ENCODE results near the gene FOXD3. TPM values are rescaled to one million over a fixed set of nuclear protein-coding genes. Genes with fewer than 3 reads are reported as not detected.

FOXD3 gene
- total RNA-seq, 1 donor from 2014 or later = not detected

DNA sequence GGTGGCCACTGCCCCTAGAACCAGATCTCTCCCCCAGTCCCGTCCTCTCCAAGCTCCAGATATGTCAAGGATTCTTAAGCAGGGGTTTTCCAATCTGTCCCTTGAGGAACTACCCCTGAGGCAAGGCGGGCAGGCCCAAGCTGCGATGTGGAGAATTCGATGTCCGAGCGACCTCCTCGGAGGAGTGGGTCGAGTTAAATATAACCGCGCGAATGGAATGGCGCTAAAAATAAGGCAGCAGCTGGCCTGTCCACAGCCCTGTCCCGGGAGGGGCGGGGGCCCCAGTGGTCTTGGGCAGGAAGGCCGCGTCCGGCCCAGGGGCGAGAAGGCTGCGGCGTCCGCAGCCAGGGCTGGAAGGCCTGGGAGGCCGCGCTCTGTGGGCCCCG is 5.8 kb upstream of the FOXD3 start:
- peaks cover 14% of the 10 kb centered on the region for H3K9me3 Mint-ChIP-seq
- peaks cover 13% of the 10 kb centered on the region for H3K36me3 Mint-ChIP-seq (ENCODE audit: low read depth)
- H3K4me3 Mint-ChIP-seq (ENCODE audit: low read depth) = no peak overlapping the region
- H3K27me3 Mint-ChIP-seq (ENCODE audit: low read depth) = peaks cover 64% of the 10 kb centered on the region
- DNase-seq (ENCODE audit: low spot score) = no peak
- intact Hi-C loops (cut with micrococcal nuclease) = loop anchor here (5.0 kb wide), 1 partner anchor 931 kb away; no protein-coding TSS in a partner anchor
- peaks cover 20% of the 10 kb centered on the region for H3K4me1 Mint-ChIP-seq (ENCODE audit: low read depth)
- no peak overlapping the region for H3K27ac Mint-ChIP-seq

DNA sequence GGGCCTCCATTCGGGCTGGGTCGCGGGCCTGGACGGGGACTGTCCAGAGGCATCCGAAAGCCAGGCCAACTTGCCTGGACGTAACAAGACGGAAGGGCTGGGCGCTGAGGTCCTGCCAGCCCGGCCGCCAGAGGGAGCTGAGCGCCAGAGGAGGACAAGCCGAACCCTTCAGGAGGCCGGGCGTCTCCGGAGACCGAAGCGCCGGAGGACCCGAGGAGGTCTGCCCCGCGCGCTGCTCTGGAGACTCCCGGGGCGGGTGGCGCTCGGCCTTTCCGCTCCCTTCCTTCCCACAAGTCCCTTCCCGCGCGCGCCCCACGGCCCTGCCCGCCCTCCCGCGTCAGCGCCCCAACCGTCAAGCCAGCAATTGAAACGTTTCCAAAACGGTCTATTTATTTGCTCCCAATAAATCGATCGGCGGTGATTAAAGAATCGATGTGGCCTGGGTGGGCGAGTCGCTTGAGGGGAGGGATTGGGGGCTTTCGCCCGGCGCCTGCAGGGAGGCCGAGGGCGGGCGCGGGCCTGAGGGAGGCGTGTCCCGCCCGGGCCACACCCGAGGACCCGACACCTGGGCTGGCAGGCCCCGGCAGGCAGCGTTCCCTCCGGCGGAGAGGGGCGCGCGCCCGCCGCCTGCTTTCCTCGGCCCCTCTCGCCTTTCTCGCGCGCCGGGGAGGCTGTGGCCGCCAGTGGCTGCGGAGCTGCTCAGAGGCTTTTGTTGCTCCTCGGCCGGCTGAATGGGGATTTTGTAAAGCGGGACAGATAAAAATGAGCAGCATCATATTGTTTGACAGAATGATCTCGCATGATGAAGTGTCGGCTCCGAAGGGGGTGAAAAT is 5.2 kb upstream of the FOXD3 start:
- H3K27ac Mint-ChIP-seq = no peak overlapping the region
- H3K9me3 Mint-ChIP-seq = peaks cover 17% of the 10 kb centered on the region
- intact Hi-C loops (cut with micrococcal nuclease) = loop anchor here (1.0 to 5.0 kb wide), 2 partner anchors 10 to 930 kb away; no protein-coding TSS in a partner anchor
- H3K4me1 Mint-ChIP-seq (ENCODE audit: low read depth) = peaks cover 23% of the 10 kb centered on the region
- peaks cover 68% of the 10 kb centered on the region for H3K27me3 Mint-ChIP-seq (ENCODE audit: low read depth)
- DNase-seq (ENCODE audit: low spot score) = peak; percentile 48
- H3K4me3 Mint-ChIP-seq (ENCODE audit: low read depth) = peak overlapping the region; percentile 74
- peaks cover 16% of the 10 kb centered on the region for H3K36me3 Mint-ChIP-seq (ENCODE audit: low read depth)

DNA sequence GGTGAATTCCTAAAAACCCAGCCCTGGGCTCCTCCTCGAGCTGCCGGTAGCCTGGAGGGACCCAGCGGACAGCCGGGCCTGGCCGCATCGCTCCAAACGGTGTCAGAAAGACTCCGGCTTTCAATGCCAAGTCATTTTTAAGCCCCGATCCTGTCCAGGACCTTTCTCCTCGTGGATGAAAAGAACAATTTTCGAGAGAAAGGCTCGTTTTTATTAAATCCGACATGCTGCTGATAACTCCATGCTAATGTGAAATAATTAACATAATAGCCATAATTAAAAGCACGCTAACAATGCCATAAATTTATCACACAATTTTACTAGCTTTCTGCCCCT is 4.6 kb upstream of the FOXD3 start:
- H3K27me3 Mint-ChIP-seq (ENCODE audit: low read depth) = peaks cover 67% of the 10 kb centered on the region
- H3K9me3 Mint-ChIP-seq = peaks cover 17% of the 10 kb centered on the region
- H3K27ac Mint-ChIP-seq = no peak overlapping the region
- no peak for DNase-seq (ENCODE audit: low spot score)
- peaks cover 16% of the 10 kb centered on the region for H3K36me3 Mint-ChIP-seq (ENCODE audit: low read depth)
- intact Hi-C loops (cut with micrococcal nuclease) = loop anchor here (1.0 to 5.0 kb wide), 2 partner anchors 10 to 930 kb away; no protein-coding TSS in a partner anchor
- H3K4me3 Mint-ChIP-seq (ENCODE audit: low read depth) = peak overlapping the region; percentile 74
- peaks cover 24% of the 10 kb centered on the region for H3K4me1 Mint-ChIP-seq (ENCODE audit: low read depth)

DNA sequence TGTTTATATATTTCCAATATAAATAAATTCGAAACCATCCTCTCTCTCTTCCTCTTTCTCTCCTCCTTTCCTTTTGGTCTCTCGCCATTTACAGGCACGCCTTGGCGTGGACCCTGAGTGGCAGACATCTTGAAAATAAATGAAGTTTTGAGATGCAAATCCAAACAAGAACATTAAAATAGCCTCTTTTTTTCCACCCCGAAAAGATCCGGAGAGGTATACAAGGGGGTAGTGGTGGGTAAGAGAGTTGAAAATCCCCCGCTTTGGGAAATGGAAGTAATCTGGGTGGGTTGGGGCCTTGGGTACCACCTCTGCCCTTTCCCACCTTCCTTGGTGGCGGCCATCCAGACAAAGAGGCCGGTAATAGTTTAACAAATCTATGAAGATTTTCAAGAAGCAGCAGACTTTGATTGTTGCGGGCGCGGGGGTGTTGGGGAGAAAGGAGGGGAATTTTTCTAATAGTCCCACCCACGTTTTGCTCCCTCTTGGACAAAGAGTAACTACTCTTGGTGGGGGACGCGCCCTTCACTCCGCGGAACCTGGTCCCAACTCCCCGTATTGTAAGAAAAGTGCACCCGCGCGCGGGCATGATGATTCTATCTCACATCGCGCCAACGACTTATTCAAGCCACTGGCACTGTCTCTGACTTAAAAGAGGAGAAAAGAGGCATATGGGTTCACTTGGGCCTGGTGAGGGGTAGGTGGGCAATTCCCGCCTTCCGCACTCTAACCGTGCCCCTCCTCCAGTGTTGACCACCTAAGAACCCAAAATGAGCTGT is 4.0 kb upstream of the FOXD3 start:
- Mint-ChIP-seq H3K4me3 (ENCODE audit: low read depth) (peak overlapping the region; percentile 74), H3K36me3 (ENCODE audit: low read depth) (peaks cover 16% of the 10 kb centered on the region), H3K4me1 (ENCODE audit: low read depth) (peaks cover 24% of the 10 kb centered on the region), H3K9me3 (peaks cover 17% of the 10 kb centered on the region), H3K27ac (no peak overlapping the region), H3K27me3 (ENCODE audit: low read depth) (peaks cover 68% of the 10 kb centered on the region)
- intact Hi-C loops (cut with micrococcal nuclease) = loop anchor here (5.0 kb wide), 1 partner anchor 929 kb away; no protein-coding TSS in a partner anchor
- no peak for DNase-seq (ENCODE audit: low spot score)

DNA sequence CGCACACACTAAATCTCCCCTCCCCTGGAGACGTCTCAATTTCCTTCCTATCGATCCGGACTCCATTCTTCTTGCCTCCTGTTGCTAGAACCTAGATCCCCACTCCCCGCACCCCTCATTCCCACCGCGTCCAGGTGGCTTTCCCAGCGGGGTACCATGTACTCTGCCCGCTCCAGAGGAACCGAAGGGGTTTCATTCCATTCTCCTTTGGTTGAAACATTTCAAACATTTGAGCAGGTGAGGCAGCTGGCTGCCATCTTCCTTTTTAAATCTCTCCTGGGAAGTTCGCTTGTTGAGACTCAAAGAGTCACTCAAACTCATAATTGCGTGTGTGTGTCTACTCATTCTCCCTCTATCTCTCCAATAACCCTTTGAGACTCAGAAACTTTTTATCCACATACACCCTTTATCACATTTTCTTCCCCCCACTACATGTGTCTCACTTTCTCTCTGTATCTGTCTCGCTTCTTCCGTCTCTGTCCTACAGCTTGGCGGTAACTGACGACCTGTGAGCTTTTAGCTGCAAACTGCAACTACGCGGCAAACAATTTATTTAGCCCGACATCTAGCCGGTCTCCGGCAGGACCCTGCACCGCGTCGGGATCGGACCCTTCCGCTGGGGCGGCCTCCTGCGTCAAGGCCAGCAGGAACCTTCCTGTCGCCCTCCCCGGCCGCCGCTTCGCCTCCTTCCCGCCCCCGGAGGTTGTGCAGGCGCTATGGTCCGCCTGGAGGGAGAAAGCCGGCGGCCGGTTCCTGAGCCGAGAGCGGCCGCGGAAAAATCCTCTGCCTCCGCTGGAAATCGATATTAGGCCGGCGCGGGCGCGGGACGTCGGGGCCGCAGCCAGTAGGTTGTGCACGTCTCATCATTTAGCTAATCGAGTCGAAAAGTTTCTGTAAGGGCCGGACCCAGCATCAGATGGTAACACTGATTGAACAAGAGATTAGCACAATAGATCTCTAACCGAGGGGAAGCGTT is 3.0 kb upstream of the FOXD3 start:
- peaks cover 17% of the 10 kb centered on the region for H3K9me3 Mint-ChIP-seq
- intact Hi-C loops (cut with micrococcal nuclease) = loop anchor here (5.0 kb wide), 1 partner anchor 928 kb away; no protein-coding TSS in a partner anchor
- H3K4me3 Mint-ChIP-seq (ENCODE audit: low read depth) = peak overlapping the region; percentile 13
- no peak for DNase-seq (ENCODE audit: low spot score)
- peaks cover 64% of the 10 kb centered on the region for H3K27me3 Mint-ChIP-seq (ENCODE audit: low read depth)
- peak overlapping the region; percentile 22 for H3K27ac Mint-ChIP-seq
- H3K4me1 Mint-ChIP-seq (ENCODE audit: low read depth) = peaks cover 24% of the 10 kb centered on the region
- peaks cover 16% of the 10 kb centered on the region for H3K36me3 Mint-ChIP-seq (ENCODE audit: low read depth)

DNA sequence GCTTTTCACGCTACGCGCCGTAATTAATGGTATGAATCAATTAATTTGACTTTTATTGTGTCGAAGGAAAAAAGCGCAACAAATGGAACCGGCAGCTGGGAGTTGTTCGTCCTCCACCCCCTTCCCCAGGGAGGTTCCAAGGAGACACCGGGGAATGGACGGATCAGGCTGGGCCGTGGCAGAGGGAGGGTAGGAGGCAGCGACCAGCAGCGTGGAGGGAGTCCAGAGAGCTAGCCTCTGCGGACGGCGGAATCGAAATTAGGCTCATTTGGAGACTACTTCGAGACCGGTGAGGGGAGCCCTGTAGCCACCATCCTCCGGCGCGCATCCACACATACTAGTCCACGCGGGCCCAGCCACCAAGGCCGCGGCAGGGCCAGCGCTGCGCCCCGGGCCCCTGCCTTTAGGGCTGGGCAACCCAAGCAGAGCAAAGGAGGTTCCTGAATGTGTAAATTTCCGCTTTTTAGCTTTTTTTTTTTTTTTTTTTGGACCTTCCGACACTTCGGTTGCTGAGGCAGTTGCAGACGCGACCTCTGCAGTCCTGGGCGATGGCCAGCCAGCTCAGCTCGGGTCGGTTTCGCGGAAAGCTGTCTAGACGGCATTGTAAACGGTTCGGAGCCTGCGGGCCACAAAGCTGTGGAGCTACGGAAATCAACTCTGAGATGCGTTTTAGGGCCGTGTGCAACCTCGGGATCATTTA is 2.2 kb upstream of the FOXD3 start:
- no peak for DNase-seq (ENCODE audit: low spot score)
- Mint-ChIP-seq H3K9me3 (peaks cover 17% of the 10 kb centered on the region), H3K27me3 (ENCODE audit: low read depth) (peaks cover 65% of the 10 kb centered on the region), H3K36me3 (ENCODE audit: low read depth) (peaks cover 19% of the 10 kb centered on the region), H3K27ac (no peak overlapping the region), H3K4me1 (ENCODE audit: low read depth) (peaks cover 27% of the 10 kb centered on the region), H3K4me3 (ENCODE audit: low read depth) (no peak overlapping the region)
- intact Hi-C loops (cut with micrococcal nuclease) = no loop called here

DNA sequence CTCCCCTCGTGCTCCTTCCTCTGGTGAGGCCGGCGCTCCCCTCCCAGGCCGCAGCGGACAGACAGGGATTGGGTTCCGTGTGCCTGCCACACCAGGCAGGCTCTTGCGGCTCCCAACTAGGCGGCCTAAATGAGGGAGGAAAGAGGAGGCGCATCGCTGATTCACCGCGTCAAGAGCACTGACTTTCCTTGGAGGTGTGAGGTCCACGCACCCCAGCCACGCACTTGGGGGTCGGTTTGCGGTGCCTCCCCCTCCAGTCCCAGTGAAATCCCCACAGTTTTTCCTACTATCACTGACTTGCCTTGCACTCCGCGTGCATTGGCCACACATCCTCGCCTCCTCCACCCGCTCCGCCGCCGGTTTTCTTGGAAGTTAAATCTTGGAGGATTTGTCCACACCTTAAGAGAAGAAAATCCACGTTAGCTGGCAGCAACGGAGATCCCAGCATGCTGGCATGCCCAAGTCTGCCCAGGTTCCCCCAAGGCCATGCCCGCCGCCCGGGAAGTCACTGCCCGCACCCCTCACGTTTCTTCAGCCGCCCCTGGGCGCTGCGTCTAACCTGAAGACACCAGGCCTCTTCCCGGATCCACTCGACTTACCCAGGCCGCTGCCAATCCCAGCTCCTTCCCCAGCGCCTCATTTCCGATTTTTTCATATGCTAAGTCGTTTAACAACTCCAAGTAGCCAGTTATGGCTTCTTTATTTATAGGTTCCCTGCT is 1.1 kb upstream of the FOXD3 start:
- Mint-ChIP-seq H3K27ac (peak overlapping the region; percentile 55), H3K4me1 (ENCODE audit: low read depth) (peaks cover 28% of the 10 kb centered on the region), H3K4me3 (ENCODE audit: low read depth) (peak overlapping the region; percentile 71), H3K27me3 (ENCODE audit: low read depth) (peaks cover 67% of the 10 kb centered on the region), H3K36me3 (ENCODE audit: low read depth) (peaks cover 19% of the 10 kb centered on the region), H3K9me3 (peaks cover 17% of the 10 kb centered on the region)
- DNase-seq (ENCODE audit: low spot score) = no peak
- intact Hi-C loops (cut with micrococcal nuclease) = no loop called here

DNA sequence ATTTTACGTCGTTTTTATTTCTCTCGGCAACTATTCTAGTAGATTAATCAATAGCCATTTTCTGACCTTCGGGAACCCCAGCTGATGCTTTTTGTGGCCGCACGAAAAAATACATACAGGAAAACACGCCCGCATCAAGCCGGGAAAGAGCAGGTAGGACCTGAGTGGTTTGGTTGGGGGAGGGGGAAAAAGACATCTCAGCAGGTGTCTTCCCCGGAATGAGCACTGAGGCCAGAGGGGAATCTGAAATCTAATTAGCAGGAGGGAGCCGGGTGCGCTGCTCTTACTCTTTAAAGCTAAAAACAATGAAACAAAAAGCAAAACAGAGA is 618 bp upstream of the FOXD3 start:
- Mint-ChIP-seq H3K27me3 (ENCODE audit: low read depth) (peaks cover 67% of the 10 kb centered on the region), H3K4me3 (ENCODE audit: low read depth) (peak overlapping the region; percentile 71), H3K9me3 (peaks cover 17% of the 10 kb centered on the region), H3K4me1 (ENCODE audit: low read depth) (peaks cover 30% of the 10 kb centered on the region), H3K36me3 (ENCODE audit: low read depth) (peaks cover 19% of the 10 kb centered on the region), H3K27ac (peak overlapping the region; percentile 55)
- no peak for DNase-seq (ENCODE audit: low spot score)
- intact Hi-C loops (cut with micrococcal nuclease) = no loop called here

DNA sequence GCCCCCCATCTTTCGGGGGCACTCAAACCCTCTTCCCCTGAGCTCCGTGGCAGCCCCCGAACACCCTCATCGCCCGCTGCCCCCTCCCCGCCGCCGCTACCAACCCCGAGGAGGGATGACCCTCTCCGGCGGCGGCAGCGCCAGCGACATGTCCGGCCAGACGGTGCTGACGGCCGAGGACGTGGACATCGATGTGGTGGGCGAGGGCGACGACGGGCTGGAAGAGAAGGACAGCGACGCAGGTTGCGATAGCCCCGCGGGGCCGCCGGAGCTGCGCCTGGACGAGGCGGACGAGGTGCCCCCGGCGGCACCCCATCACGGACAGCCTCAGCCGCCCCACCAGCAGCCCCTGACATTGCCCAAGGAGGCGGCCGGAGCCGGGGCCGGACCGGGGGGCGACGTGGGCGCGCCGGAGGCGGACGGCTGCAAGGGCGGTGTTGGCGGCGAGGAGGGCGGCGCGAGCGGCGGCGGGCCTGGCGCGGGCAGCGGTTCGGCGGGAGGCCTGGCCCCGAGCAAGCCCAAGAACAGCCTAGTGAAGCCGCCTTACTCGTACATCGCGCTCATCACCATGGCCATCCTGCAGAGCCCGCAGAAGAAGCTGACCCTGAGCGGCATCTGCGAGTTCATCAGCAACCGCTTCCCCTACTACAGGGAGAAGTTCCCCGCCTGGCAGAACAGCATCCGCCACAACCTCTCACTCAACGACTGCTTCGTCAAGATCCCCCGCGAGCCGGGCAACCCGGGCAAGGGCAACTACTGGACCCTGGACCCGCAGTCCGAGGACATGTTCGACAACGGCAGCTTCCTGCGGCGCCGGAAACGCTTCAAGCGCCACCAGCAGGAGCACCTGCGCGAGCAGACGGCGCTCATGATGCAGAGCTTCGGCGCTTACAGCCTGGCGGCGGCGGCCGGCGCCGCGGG is 837 bp downstream of the FOXD3 start:
- Mint-ChIP-seq H3K27ac (peak overlapping the region; percentile 38), H3K27me3 (ENCODE audit: low read depth) (peaks cover 74% of the 10 kb centered on the region), H3K9me3 (peaks cover 17% of the 10 kb centered on the region), H3K4me3 (ENCODE audit: low read depth) (peak overlapping the region; percentile 66), H3K36me3 (ENCODE audit: low read depth) (peaks cover 19% of the 10 kb centered on the region), H3K4me1 (ENCODE audit: low read depth) (peaks cover 34% of the 10 kb centered on the region)
- DNase-seq (ENCODE audit: low spot score) = peak; percentile 43
- intact Hi-C loops (cut with micrococcal nuclease) = no loop called here

DNA sequence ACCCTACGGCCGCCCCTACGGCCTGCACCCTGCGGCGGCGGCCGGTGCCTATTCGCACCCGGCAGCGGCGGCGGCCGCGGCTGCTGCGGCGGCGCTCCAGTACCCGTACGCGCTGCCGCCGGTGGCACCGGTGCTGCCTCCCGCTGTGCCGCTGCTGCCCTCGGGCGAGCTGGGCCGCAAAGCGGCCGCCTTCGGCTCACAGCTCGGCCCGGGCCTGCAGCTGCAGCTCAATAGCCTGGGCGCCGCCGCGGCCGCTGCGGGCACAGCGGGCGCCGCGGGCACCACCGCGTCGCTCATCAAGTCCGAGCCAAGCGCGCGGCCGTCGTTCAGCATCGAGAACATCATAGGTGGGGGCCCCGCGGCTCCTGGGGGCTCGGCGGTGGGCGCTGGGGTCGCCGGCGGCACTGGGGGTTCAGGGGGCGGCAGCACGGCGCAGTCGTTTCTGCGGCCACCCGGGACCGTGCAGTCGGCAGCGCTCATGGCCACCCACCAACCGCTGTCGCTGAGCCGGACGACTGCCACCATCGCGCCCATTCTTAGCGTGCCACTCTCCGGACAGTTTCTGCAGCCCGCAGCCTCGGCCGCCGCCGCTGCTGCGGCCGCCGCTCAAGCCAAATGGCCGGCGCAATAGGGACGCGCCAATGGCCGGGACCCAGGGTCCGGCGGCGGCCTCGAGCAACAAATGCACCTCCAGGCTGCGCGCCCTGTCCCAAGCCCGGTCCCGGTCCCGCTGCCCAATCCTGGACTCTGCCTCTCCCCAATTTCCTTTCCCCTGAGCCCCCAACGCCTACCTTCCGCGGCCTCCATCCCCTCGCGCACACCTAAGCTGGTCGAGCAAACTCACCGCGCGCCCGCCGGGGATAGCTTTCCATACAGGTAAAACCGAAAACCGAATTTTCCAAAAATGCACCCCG is 1.8 kb downstream of the FOXD3 start:
- H3K4me1 Mint-ChIP-seq (ENCODE audit: low read depth) = peaks cover 29% of the 10 kb centered on the region
- intact Hi-C loops (cut with micrococcal nuclease) = no loop called here
- H3K27me3 Mint-ChIP-seq (ENCODE audit: low read depth) = peaks cover 70% of the 10 kb centered on the region
- no peak for DNase-seq (ENCODE audit: low spot score)
- peaks cover 10% of the 10 kb centered on the region for H3K9me3 Mint-ChIP-seq
- peaks cover 14% of the 10 kb centered on the region for H3K36me3 Mint-ChIP-seq (ENCODE audit: low read depth)
- peak overlapping the region; percentile 68 for H3K27ac Mint-ChIP-seq
- peak overlapping the region; percentile 57 for H3K4me3 Mint-ChIP-seq (ENCODE audit: low read depth)

Data from activated T-helper 2 cell treated with anti-CD3 and anti-CD28 coated beads, Interferon-gamma antibody, Interleukin-2, Interleukin-4, amounts not matched to agents 10 μg/mL and 5 μg/mL and 100 μg/mL, durations not matched to agents 14 hours and 24 hours and 36 hours (primary cell).